NCI-H1930 (cell line): ENCODE measurements around the gene STN1.
"Not testable (repeated sequence)": the region's sequence is repeated elsewhere in the genome, so short reads cannot be mapped to it uniquely, and the experiment has no call there.

Experiments
- DNase-seq, 2 experiments: peaks; one replicate each; lab custom pipeline; 2025; lab: John Stamatoyannopoulos, UW

The STN1 gene

GRCh38 chr10:103861505-103861904 lies 56.5 kb downstream of the STN1 start:
- DNase-seq = no peak

GRCh38 chr10:103859161-103860086 lies 58.6 kb downstream of the STN1 start:
- peak in 1 of 2 experiments; percentile 24 for DNase-seq

- DNase-seq = no peak
Observed at GRCh38 chr10:103858360-103858759, 59.6 kb downstream of the STN1 start.

GRCh38 chr10:103856797-103857170 lies 61.2 kb downstream of the STN1 start:
- DNase-seq = no peak

GRCh38 chr10:103855852-103856796 lies 61.9 kb downstream of the STN1 start:
- no peak for DNase-seq

- peak; percentile 31 to 41 for DNase-seq
Observed at GRCh38 chr10:103855424-103855823, 62.6 kb downstream of the STN1 start, which contains the start of gene SH3PXD2A. Gene SH3PXD2A, minus strand, starts transcription at chr10:103855576. Its CDS starts 310 bp downstream, at chr10:103855266.

DNA sequence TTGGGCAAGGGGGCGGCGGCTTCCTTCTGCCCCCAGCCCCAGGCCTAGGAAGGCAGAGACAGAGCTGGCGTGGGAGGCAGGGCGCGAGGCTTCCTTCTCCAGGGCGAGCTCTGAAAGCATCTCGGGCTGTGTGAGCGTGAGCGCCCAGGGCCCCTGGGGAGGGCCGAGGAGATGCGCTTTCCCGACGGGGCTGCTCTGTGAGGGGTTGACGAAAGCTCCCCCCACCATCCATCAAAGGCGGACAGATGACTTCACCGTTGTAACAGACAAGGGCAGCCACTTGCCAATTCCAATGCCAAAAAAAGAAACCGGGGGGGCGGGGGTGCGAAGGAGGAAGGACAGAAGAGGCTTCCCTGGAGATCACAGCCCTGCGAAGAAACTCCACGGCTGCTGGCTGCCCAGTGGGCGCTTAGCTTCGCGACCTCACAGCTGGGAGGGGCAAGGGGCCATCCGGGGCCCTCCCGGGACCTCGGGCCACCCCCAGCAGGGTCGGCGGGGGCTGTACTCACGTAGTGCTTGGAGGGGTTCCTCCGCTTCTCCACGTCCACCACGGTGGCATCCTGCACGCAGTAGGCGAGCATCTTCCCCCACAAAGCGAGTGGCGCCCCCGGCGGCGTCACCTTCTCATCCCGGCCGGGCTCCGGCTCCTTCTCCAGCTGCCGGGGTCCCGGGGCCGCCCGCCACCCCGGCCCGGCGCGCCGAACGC lies 63.1 kb downstream of the STN1 start:
- DNase-seq = peak in 1 of 2 experiments; percentile 14

GRCh38 chr10:103854265-103854685 lies 63.7 kb downstream of the STN1 start:
- DNase-seq = no peak

DNA sequence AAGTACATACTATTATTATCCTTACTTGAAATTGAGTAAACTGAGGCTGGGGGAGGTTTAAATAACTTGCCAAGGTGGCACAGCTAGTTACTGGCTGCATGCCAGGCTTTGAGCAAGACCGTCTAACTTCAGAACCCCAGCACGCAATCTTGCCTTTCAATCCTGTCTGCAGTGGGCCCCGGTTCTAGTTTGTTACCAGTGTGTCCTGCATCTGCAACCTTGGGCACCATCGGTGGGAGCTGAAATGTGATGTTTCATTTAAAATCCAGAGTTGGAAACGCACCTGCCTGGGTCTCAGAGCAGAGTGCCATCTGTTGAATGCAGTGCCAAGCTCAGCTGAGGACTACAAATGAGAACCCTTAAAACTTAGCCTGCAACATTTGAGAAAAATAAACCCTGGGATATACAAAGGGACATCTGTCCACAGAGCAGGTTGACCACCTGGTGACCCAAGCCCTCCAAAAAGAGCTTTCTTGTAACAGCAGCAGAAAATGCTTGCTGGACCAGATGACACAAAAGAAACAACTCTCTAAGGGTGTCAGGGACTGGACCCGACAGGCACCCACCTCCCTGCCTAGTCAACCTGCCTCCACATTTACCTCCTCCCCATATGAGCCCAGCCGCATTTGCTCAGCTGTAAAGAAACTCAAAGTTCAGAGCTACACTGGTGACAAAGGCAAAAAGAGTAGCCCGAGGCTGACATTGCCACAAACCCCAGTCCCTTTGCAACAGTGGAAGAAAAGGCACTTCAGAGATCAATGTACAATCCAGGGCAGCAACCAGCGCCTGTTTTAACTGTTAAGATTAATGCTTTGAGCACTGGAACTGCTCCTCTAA lies 64.3 kb downstream of the STN1 start:
- no peak for DNase-seq

- DNase-seq = no peak
Observed at GRCh38 chr10:103852856-103853255, 65.1 kb downstream of the STN1 start.

DNA sequence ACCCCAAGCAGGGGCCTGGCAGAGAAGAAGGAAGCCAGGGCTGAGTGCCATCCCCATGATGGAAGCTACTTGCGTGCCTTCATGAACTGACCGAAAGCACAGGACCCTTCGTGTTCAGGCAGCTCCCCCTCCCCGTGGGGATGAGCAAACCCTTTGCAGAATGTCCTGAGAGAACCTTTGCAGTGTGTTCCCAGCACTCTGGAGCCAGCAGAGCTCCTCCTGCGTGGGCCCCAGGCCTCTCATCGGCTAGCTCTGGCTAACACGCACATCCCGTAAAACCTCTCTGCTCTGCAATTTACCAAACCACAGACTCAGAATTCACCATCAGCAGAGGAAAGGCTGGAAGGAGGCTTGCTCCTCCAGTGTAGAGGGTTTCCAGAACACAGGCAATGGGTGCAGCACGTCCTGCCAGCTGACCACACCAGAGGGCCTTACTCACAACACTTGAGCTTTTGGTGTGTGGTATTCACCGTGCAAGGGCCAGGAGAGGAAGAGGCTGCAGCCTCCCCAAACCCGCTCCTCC lies 65.7 kb downstream of the STN1 start:
- DNase-seq = no peak

GRCh38 chr10:103851261-103851660 lies 66.7 kb downstream of the STN1 start:
- DNase-seq = no peak

GRCh38 chr10:103850572-103850895 lies 67.5 kb downstream of the STN1 start:
- DNase-seq = no peak

- DNase-seq = no peak
Observed at GRCh38 chr10:103849880-103850571, 68.0 kb downstream of the STN1 start.

DNA sequence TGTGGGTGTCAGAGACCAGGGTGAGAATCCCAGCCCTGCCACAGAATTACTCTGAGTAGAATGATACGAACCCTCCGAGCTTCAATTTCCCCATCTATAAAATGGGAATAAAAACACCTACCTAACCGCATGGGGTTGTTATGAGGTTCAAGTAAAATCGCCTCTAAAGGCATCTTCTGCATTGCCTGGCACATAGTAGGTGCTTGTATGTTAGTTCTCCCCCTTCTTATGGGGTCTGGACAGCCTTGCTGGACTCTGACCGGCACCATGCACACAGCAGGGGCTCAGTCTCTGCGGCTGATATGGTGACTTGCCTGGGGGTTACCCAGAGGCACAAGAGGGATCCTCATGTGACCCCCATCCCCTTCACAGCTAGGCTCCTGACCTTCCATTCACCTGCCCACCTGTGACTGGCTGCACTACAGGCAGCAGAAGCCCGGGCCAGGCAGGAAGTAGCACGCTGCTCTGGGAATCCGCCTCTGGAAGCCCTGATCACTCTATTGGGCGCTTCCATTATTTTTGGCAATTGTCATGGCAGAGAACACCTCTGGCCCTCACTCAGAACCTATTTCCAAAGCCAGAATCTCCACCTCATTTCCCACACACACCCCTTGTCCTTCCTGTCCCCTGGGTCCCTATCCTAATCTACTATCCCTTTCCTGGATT lies 68.6 kb downstream of the STN1 start:
- DNase-seq = no peak

DNA sequence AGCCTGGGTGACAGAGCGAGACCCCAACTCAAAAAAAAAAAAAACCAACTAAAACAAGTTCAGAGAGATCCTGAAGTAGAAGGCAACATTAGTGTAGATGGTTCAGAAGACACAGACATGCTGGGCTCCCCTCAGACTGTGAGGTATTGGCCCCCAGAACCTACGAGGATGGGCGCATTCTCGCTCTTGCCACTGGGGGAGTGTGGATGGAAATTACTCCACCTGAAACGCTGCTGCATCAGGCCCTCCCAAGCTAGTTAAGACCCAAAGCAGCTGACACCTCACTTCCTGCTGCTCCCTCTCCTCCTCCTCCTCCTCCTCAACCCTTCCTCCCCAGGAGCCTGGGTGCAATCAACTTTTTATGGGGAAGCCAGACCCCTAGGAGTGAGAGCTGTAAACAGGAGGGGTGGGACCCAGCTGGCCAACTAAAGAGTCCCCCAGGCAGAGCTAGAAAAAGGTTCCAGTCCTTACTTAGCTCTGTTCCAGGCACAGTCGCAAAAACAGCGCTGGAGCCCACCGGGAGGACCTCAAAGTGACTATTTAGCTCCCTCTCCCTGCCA lies 70.0 kb downstream of the STN1 start:
- DNase-seq = no peak

GRCh38 chr10:103847346-103847745 lies 70.6 kb downstream of the STN1 start:
- DNase-seq = no peak

- no peak for DNase-seq
Observed at GRCh38 chr10:103845972-103846371, 72.0 kb downstream of the STN1 start.

DNA sequence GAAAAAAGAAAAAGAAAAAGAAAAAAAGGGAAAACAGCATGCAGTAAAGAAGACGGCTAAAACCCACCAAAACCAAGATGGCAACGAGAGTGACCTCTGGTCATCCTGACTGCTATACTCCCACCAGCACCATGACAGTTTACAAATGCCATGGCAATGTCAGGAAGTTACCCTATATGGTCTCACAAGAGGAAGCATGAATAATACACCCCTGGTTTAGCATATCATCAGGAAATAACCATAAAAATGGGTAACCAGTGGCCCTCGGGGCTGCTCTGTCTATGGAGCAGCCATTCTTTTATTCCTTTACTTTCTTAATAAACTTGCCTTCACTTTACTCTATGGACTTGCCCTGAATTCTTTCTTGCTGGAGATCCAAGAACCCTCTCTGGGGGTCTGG lies 72.6 kb downstream of the STN1 start:
- not testable (repeated sequence) for DNase-seq
